Measurements from ENCODE around the gene ERGIC3. TPM values are rescaled to one million over a fixed set of nuclear protein-coding genes. Genes with fewer than 3 reads are reported as not detected.

Gene ERGIC3
- total and polyA plus RNA-seq, 2 of the 13 experiments (the other 11 are each of a cell fraction or from before 2014, with no cell fraction given), result 407 to 670 TPM

GRCh38 chr20:35541783-35542662, at the start of gene ERGIC3 (continued):
- TF ChIP-seq MAZ (IDR thresholded peaks at IDR 0.05; ENCODE audit: borderline replicate concordance, low read depth, low read length) (no peak), MAZ (CRISPR knock-in tag; IDR thresholded peaks at IDR 0.05; ENCODE audit: low read depth) (peak; percentile 94), RBAK (CRISPR knock-in tag; IDR thresholded peaks at IDR 0.05) (no peak), GMEB1 (CRISPR knock-in tag; IDR thresholded peaks at IDR 0.05; ENCODE audit: borderline replicate concordance) (peak; percentile 79; the same call in 1 of the 2 replicates), ZNF383 (CRISPR knock-in tag; IDR thresholded peaks at IDR 0.05; ENCODE audit: borderline replicate concordance) (no peak), CHCHD3 (CRISPR knock-in tag; IDR thresholded peaks at IDR 0.05) (no peak), PLSCR1 (CRISPR knock-in tag; IDR thresholded peaks at IDR 0.05; ENCODE audit: borderline replicate concordance) (no peak; the same call in 1 of the 2 replicates), HMGXB3 (CRISPR knock-in tag; IDR thresholded peaks at IDR 0.05; ENCODE audit: borderline replicate concordance) (0 out of 2 replicates have a peak, but pooled peaks have one; percentile 39), ZNF564 (CRISPR knock-in tag; IDR thresholded peaks at IDR 0.05) (peak; percentile 80; the same call in 1 of the 2 replicates), ATF6 (CRISPR knock-in tag; conservative IDR thresholded peaks at IDR 0.05) (0 out of 2 replicates have a peak, but pooled peaks have one; percentile 38), ZBTB14 (CRISPR knock-in tag; IDR thresholded peaks at IDR 0.05) (no peak), RFX5 (IDR thresholded peaks at IDR 0.05; ENCODE audit: low read depth, low read length) (no peak), ZNF10 (CRISPR knock-in tag; IDR thresholded peaks at IDR 0.05; ENCODE audit: borderline replicate concordance, low read depth) (no peak)
